Measurements from ENCODE around the gene ACSM6. TPM values are rescaled to one million over a fixed set of nuclear protein-coding genes. Genes with fewer than 3 reads are reported as not detected.

Gene ACSM6
- total and polyA plus RNA-seq, 11 donors, result 0.20 to 0.25 TPM; not detected in 9

- intact Hi-C loops (cut with DNase I), result loop anchor here (2.0 to 10.0 kb wide), 6 partner anchors 38 to 356 kb away; partner anchors contain the start of gene PDLIM1 (in 2 of the 10)
- Histone ChIP-seq H3K27ac (peak overlapping the region in 10 of 12 donors; percentile 32 to 74 (median 60)), H3K4me3 (no peak overlapping the region), H3K27me3 (no peaks in the 10 kb centered on the region), H3K9me3 (no peaks in the 10 kb centered on the region), H3K4me1 (peaks cover 3 to 62% (median 43%) of the 10 kb centered on the region in 12 donors), H3K36me3 (peaks cover 0 to 52% (median 36%) of the 10 kb centered on the region in 9 donors)
- ATAC-seq (peak; percentile 71 to 84 (median 76)), DNase-seq (peak in 4 of 5 donors; percentile 51 to 73 (median 66))
- 50 to 55% (median 51%) methylated on average over 3 of the region's 3 CpGs for WGBS, 4 donors
- TF ChIP-seq POLR2A (IDR thresholded peaks at IDR 0.05) (no peak), CTCF (IDR thresholded peaks at IDR 0.05) (no peak)
Observed at GRCh38 chr10:95248989-95249388, 55.0 kb downstream of the ACSM6 start.

GRCh38 chr10:95249467-95249866, 55.4 kb downstream of the ACSM6 start:
- TF ChIP-seq POLR2A (IDR thresholded peaks at IDR 0.05) (no peak), CTCF (IDR thresholded peaks at IDR 0.05) (no peak)
- ATAC-seq (no peak), DNase-seq (no peak)
- H3K4me3 ChIP-seq, result no peak overlapping the region
- peaks cover 3 to 63% (median 43%) of the 10 kb centered on the region in 12 donors for H3K4me1 ChIP-seq
- intact Hi-C loops (cut with DNase I), result loop anchor here (2.0 to 10.0 kb wide), 6 partner anchors 38 to 355 kb away; partner anchors contain the start of gene PDLIM1 (in 2 of the 10)
- H3K36me3 ChIP-seq, result peaks cover 0 to 47% (median 34%) of the 10 kb centered on the region in 9 donors
- H3K9me3 ChIP-seq, result no peaks in the 10 kb centered on the region
- WGBS, 4 donors, result 66 to 81% (median 71%) methylated on average over 3 of the region's 3 CpGs
- H3K27me3 ChIP-seq, result no peaks in the 10 kb centered on the region
- H3K27ac ChIP-seq, result peak overlapping the region in 9 of 12 donors; percentile 15 to 72 (median 59)

- Histone ChIP-seq H3K27me3 (no peaks in the 10 kb centered on the region), H3K27ac (peak overlapping the region in 5 of 12 donors; percentile 3 to 72 (median 19)), H3K9me3 (peaks cover 0 to under 1% (median 0%) of the 10 kb centered on the region in 12 donors), H3K4me3 (no peak overlapping the region), H3K4me1 (peaks cover 3 to 68% (median 43%) of the 10 kb centered on the region in 12 donors), H3K36me3 (peaks cover 0 to 33% (median 20%) of the 10 kb centered on the region in 9 donors)
- WGBS, 4 donors, result 50 to 66% (median 56%) methylated on average over 4 of the region's 4 CpGs
- ATAC-seq (no peak), DNase-seq (no peak)
- no peak for TF ChIP-seq POLR2A (IDR thresholded peaks at IDR 0.05)
- TF ChIP-seq CTCF (IDR thresholded peaks at IDR 0.05), result no peak
- intact Hi-C loops (cut with DNase I), result no loop called here
Observed at GRCh38 chr10:95250856-95251255, 56.8 kb downstream of the ACSM6 start.

- no peaks in the 10 kb centered on the region for H3K27me3 ChIP-seq
- peaks cover 0 to 50% (median 27%) of the 10 kb centered on the region in 12 donors for H3K4me1 ChIP-seq
- no peak overlapping the region for H3K4me3 ChIP-seq
- peaks cover 0 to 8% (median 0%) of the 10 kb centered on the region in 12 donors for H3K9me3 ChIP-seq
- WGBS, 4 donors, result 63 to 76% (median 66%) methylated on average over 2 of the region's 2 CpGs
- DNase-seq, result no peak
- no peak for ATAC-seq
- H3K36me3 ChIP-seq, result peaks cover 0 to 39% (median 19%) of the 10 kb centered on the region in 9 donors
- peak overlapping the region in 6 of 12 donors; percentile 0 to 40 (median 12) for H3K27ac ChIP-seq
- TF ChIP-seq POLR2A (IDR thresholded peaks at IDR 0.05), result no peak
- no peak for TF ChIP-seq CTCF (IDR thresholded peaks at IDR 0.05)
- intact Hi-C loops (cut with DNase I), result no loop called here
Observed at GRCh38 chr10:95253007-95253406, 59.0 kb downstream of the ACSM6 start.

Data from heart left ventricle (tissue), 16 donors.